ENCODE results near the gene MYO1D. TPM values are rescaled to one million over a fixed set of nuclear protein-coding genes. Genes with fewer than 3 reads are reported as not detected.
"Not testable (repeated sequence)": the region's sequence is repeated elsewhere in the genome, so short reads cannot be mapped to it uniquely, and the experiment has no call there.

Gene MYO1D
- total RNA-seq, 1 experiment from 2014 or later: 2.3 TPM

DNA sequence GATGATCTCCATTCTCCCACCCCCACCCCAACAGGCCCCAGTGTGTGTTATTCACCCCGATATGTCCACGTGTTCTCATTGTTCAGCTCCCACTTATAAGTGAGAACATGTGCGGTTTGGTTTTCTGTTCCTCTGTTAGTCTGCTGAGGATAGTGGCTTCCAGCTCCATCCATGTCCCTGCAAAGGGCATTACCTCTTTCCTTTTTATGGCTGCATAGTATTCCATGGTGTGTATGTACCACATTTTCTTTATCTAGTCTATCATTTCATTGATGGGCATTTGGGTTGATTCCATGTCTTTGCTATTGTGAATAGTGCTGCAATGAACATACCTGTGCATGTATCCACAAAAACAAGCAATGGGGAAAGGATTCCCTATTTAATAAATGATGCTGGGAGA lies 162.7 kb downstream of the MYO1D start:
- DNase-seq; H3K27ac ChIP-seq; H3K9me3 ChIP-seq (replicated peaks): not testable (repeated sequence)

GRCh38 chr17:32713081-32713480 lies 163.8 kb downstream of the MYO1D start:
- Histone ChIP-seq H3K4me3 (no peak overlapping the region), H3K4me1 (no peaks in the 10 kb centered on the region), H3K36me3 (no peaks in the 10 kb centered on the region), H3K9me3 (replicated peaks) (no peaks in the 10 kb centered on the region), H3K27me3 (no peaks in the 10 kb centered on the region), H3K27ac (no peak overlapping the region)
- no peak for DNase-seq

More for the DNA sequence above, 162.7 kb downstream of the MYO1D start:
- not testable (repeated sequence) for H3K4me1 ChIP-seq, H3K27me3 ChIP-seq, H3K36me3 ChIP-seq, H3K4me3 ChIP-seq

DNA sequence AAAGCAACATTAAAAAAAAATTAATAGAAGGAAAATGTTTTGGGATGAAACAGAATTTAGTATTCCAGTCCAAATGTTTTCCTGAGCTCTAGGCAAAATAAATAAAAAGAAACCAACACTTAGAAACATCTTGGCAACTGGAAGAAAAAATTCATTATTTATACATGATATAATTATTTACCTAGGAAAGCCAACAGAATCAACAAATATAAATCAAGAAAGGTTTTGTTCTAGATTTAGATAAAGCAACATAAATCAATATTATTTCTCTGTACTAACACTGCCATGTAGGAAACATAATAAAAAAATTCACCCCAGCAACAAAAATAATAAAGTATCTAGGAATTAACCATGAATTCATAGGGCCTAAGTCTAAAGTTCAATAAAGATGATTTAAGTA lies 167.4 kb downstream of the MYO1D start:
- Histone ChIP-seq H3K36me3 (no peaks in the 10 kb centered on the region), H3K4me1 (no peaks in the 10 kb centered on the region), H3K9me3 (replicated peaks) (no peaks in the 10 kb centered on the region), H3K27me3 (0 out of 2 replicates have a peak, but pooled peaks cover 3% of the 10 kb centered on the region), H3K4me3 (no peak overlapping the region), H3K27ac (no peak overlapping the region)
- no peak for DNase-seq

DNA sequence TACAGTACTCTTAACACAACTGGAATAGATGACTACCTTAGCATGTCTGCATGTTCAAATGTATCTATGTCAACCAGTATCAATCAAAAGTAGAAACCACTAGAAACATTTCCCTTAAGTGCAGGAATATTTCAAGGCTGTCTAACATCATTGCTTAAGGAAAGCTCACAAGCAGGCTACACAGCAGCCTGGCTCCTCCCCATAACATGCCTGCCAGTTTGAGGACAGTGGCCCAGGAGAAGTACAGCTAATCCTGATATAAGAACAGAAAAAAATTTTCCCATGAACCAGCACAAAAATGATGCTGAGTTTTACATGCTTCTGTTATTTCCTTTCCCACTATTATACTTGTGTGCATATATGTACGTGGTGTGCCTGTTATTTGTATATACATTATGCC lies 175.1 kb downstream of the MYO1D start:
- Histone ChIP-seq H3K36me3 (no peaks in the 10 kb centered on the region), H3K4me1 (no peaks in the 10 kb centered on the region), H3K27ac (no peak overlapping the region), H3K27me3 (no peaks in the 10 kb centered on the region; the same call in 1 of the 2 replicates), H3K4me3 (no peak overlapping the region), H3K9me3 (replicated peaks) (no peaks in the 10 kb centered on the region)
- no peak for DNase-seq

DNA sequence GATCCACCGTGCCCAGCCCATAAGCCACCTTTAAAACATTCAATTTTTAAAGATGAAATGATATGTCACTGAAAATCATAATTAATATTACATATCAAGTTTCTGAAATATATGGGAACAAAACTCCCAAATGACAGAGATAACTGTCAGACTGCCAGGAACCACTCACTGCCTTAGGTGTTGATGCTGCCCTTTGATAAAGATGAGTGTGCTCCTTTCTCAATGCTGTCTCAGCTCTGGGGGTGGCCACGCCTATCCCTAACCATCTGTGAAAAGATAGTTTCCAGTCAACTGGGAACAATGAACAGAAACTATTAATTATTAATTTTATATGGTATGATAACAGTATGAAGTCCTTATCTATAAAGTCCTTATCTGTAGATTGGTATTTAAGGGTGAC lies 177.7 kb downstream of the MYO1D start:
- Histone ChIP-seq H3K9me3 (replicated peaks) (no peaks in the 10 kb centered on the region), H3K27me3 (no peaks in the 10 kb centered on the region; the same call in 1 of the 2 replicates), H3K27ac (no peak overlapping the region), H3K4me1 (no peaks in the 10 kb centered on the region), H3K36me3 (no peaks in the 10 kb centered on the region), H3K4me3 (no peak overlapping the region)
- no peak for DNase-seq

- no peak overlapping the region for H3K4me3 ChIP-seq
- H3K36me3 ChIP-seq: no peaks in the 10 kb centered on the region
- H3K27me3 ChIP-seq: no peaks in the 10 kb centered on the region; the same call in 1 of the 2 replicates
- no peak overlapping the region for H3K27ac ChIP-seq
- no peaks in the 10 kb centered on the region for H3K9me3 ChIP-seq (replicated peaks)
- no peak for DNase-seq
- H3K4me1 ChIP-seq: no peaks in the 10 kb centered on the region
These were observed 178.9 kb downstream of the MYO1D start for GRCh38 chr17:32697728-32698625.

GRCh38 chr17:32696426-32696825 lies 180.5 kb downstream of the MYO1D start:
- no peaks in the 10 kb centered on the region; the same call in 1 of the 2 replicates for H3K27me3 ChIP-seq
- no peak overlapping the region for H3K27ac ChIP-seq
- H3K9me3 ChIP-seq (replicated peaks): no peaks in the 10 kb centered on the region
- H3K4me1 ChIP-seq: no peaks in the 10 kb centered on the region
- no peaks in the 10 kb centered on the region for H3K36me3 ChIP-seq
- DNase-seq: no peak
- H3K4me3 ChIP-seq: no peak overlapping the region

DNA sequence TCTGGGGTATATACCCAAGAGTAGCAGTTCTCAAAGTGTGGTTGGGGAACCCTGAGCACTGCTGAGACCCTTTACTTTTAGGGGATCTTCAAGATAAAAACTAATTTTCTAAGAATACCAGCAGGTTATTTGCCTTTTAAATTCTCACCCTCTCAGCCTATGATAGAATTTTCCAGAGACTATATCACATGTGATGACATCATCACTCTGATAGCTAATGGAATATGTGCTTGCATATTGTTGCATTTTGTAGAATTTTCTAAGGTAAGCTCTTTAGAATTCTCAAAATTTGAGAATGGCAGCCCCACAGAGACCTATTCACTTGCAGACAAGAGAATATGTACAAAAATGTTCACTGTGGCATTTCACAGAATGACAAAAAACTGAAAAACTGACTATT lies 181.1 kb downstream of the MYO1D start:
- no peaks in the 10 kb centered on the region; the same call in 1 of the 2 replicates for H3K27me3 ChIP-seq
- H3K36me3 ChIP-seq: no peaks in the 10 kb centered on the region
- H3K4me3 ChIP-seq: no peak overlapping the region
- H3K4me1 ChIP-seq: no peaks in the 10 kb centered on the region
- DNase-seq: no peak
- H3K27ac ChIP-seq: no peak overlapping the region
- H3K9me3 ChIP-seq (replicated peaks): no peaks in the 10 kb centered on the region

- H3K9me3 ChIP-seq (replicated peaks): no peaks in the 10 kb centered on the region
- peaks cover 4% of the 10 kb centered on the region for H3K27me3 ChIP-seq
- H3K4me1 ChIP-seq: no peaks in the 10 kb centered on the region
- no peak for DNase-seq
- H3K4me3 ChIP-seq: no peak overlapping the region
- no peaks in the 10 kb centered on the region for H3K36me3 ChIP-seq
- H3K27ac ChIP-seq: no peak overlapping the region
These were observed 183.6 kb downstream of the MYO1D start for GRCh38 chr17:32693194-32693897.

GRCh38 chr17:32692179-32692578 lies 184.7 kb downstream of the MYO1D start:
- no peak for DNase-seq
- peaks cover 5% of the 10 kb centered on the region; the same call in 1 of the 2 replicates for H3K27me3 ChIP-seq
- H3K27ac ChIP-seq: no peak overlapping the region
- H3K4me1 ChIP-seq: no peaks in the 10 kb centered on the region
- H3K36me3 ChIP-seq: no peaks in the 10 kb centered on the region
- H3K4me3 ChIP-seq: no peak overlapping the region
- no peaks in the 10 kb centered on the region for H3K9me3 ChIP-seq (replicated peaks)

GRCh38 chr17:32689348-32689747 lies 187.6 kb downstream of the MYO1D start:
- Histone ChIP-seq H3K9me3 (replicated peaks) (0 out of 2 replicates have a peak, but pooled peaks cover 4% of the 10 kb centered on the region), H3K27ac (no peak overlapping the region), H3K27me3 (peaks cover 5% of the 10 kb centered on the region; the same call in 1 of the 2 replicates), H3K4me3 (no peak overlapping the region), H3K36me3 (no peaks in the 10 kb centered on the region), H3K4me1 (no peaks in the 10 kb centered on the region)
- DNase-seq: no peak

GRCh38 chr17:32688221-32688620 lies 188.7 kb downstream of the MYO1D start:
- no peak for DNase-seq
- H3K9me3 ChIP-seq (replicated peaks): 0 out of 2 replicates have a peak, but pooled peaks cover 4% of the 10 kb centered on the region
- no peak overlapping the region for H3K27ac ChIP-seq
- no peaks in the 10 kb centered on the region for H3K4me1 ChIP-seq
- H3K27me3 ChIP-seq: peaks cover 5% of the 10 kb centered on the region; the same call in 1 of the 2 replicates
- H3K4me3 ChIP-seq: no peak overlapping the region
- H3K36me3 ChIP-seq: no peaks in the 10 kb centered on the region

GRCh38 chr17:32684087-32684958 lies 192.6 kb downstream of the MYO1D start:
- DNase-seq: no peak
- Histone ChIP-seq H3K27ac (no peak overlapping the region), H3K4me1 (no peaks in the 10 kb centered on the region), H3K9me3 (replicated peaks) (0 out of 2 replicates have a peak, but pooled peaks cover 4% of the 10 kb centered on the region), H3K4me3 (no peak overlapping the region), H3K36me3 (no peaks in the 10 kb centered on the region), H3K27me3 (peaks cover 5% of the 10 kb centered on the region; the same call in 1 of the 2 replicates)

GRCh38 chr17:32673964-32674363 lies 203.0 kb downstream of the MYO1D start:
- Histone ChIP-seq H3K4me1 (no peaks in the 10 kb centered on the region; the same call in 1 of the 2 replicates), H3K4me3 (no peak overlapping the region), H3K27me3 (no peaks in the 10 kb centered on the region), H3K27ac (no peak overlapping the region), H3K9me3 (replicated peaks) (no peaks in the 10 kb centered on the region), H3K36me3 (no peaks in the 10 kb centered on the region)
- no peak for DNase-seq

Measured in SJCRH30 (cell line).